ELR (cell line): ENCODE results near the gene MAP7D2.
"Not testable (repeated sequence)": the region's sequence is repeated elsewhere in the genome, so short reads cannot be mapped to it uniquely, and the experiment has no call there.

ENCODE experiments used
- DNase-seq: peaks from one replicate; pipeline ENCODE4 v3.0.0-alpha.2; 2015; ENCODE audit warnings: low read depth

MAP7D2 gene

GRCh38 chrX:20116577-20117240 is at the start of gene MAP7D2:
TSS of gene MAP7D2 (minus strand) at chrX:20116907. CDS start at chrX:20116879, 28 bp downstream.
- no peak for DNase-seq

- DNase-seq, result not testable (repeated sequence)
Measured at GRCh38 chrX:20162516-20162915, 45.8 kb upstream of the MAP7D2 start.

- no peak for DNase-seq
Measured at GRCh38 chrX:20159797-20160385, 43.2 kb upstream of the MAP7D2 start.

DNA sequence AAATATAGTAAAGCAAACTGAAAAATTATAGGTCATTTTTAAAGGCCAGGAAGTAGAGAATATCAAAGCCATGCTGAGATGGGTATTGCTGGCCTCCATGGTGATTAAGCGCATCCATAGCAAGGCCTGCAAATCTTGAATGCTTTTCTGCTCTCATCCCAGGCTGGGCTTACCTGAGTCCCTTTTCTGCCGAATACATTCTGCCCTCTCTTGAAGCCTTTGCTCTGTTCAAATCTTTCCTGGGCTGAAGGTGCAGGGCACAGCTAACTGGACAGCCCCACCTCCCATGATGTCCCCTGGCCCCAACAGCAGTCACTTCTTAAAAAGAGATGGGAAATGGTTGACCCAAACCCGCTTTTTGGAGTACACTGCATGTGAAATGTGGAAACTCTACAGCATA is 35.0 kb upstream of the MAP7D2 start:
- no peak for DNase-seq

DNA sequence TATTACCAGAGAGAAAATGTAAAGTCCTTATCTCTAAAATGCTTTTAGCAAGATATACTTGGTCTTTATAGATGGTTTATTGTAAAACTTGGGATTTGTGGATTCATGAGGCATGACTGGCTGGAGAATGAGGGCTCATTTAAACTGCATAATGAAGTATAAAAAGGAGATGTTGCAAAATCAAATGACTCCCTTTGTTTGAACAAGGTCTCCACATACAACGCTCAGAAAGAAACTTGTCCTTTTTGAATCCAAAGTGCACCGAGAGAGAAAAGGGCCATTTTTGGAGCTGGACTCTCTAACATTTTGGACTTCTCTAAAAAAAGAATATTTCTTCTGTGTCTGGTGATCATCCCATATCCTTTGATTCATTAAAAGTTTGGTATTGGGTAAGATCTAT is 32.6 kb upstream of the MAP7D2 start:
- no peak for DNase-seq

- DNase-seq, result no peak
Measured at GRCh38 chrX:20147561-20147960, 30.9 kb upstream of the MAP7D2 start.

GRCh38 chrX:20144491-20144890 is 27.8 kb upstream of the MAP7D2 start:
- peak; percentile 88 for DNase-seq

- DNase-seq, result no peak
Measured at GRCh38 chrX:20143561-20143960, 26.9 kb upstream of the MAP7D2 start.

GRCh38 chrX:20143111-20143510 is 26.4 kb upstream of the MAP7D2 start:
- no peak for DNase-seq

GRCh38 chrX:20141281-20142220 is 24.8 kb upstream of the MAP7D2 start, which contains the start of gene EIF1AX:
TSS of gene EIF1AX (minus strand) at chrX:20141838. CDS start at chrX:20141640, 198 bp downstream.
- DNase-seq, result peak; percentile 96

GRCh38 chrX:20140420-20140819 is 23.7 kb upstream of the MAP7D2 start:
- no peak for DNase-seq

GRCh38 chrX:20139966-20140365 is 23.3 kb upstream of the MAP7D2 start:
- DNase-seq, result peak; percentile 44

- DNase-seq, result no peak
Measured at GRCh38 chrX:20135944-20136343, 19.2 kb upstream of the MAP7D2 start.

DNA sequence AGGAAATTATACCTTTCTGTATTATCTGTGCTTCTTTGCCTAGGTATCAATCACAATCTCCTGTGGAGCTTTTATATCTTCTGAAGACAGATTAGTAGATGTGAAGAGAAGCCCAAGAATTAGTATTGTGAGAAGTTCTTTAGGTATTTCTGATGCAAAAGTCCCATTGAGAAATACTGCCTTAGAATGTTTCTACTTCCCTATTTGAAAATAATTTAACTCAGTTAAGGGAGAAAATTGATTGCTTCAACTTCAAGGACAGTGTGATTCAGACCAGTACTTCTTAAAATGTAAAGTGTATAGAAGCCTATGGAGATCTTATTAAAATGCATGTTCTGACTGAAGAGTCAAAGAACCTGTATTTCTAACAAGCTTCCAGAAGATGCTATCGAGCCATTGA is 16.0 kb upstream of the MAP7D2 start:
- DNase-seq, result no peak

- DNase-seq, result no peak
Measured at GRCh38 chrX:20130357-20130756, 13.7 kb upstream of the MAP7D2 start.

GRCh38 chrX:20129547-20129946 is 12.8 kb upstream of the MAP7D2 start:
- DNase-seq, result no peak

DNA sequence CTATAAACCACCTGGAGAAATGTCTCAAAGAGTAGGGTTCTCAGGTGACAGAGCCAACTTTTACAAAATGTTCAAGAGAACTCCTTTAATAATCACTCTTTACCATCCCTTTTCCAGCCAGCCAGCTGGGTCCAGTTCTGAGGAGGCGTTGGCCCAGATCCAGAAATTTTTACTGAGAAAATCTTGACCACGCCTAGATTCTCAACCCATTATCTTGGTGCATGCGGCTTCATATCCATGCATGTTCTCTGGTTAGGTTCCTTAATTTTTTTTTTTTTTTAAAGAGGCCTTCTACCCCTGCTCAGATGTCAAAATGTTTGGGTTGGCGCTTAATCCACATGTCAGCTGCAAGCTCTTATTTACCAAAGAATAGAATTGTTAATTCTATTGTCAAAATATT is 12.0 kb upstream of the MAP7D2 start:
- DNase-seq, result no peak

GRCh38 chrX:20127440-20127839 is 10.7 kb upstream of the MAP7D2 start:
- not testable (repeated sequence) for DNase-seq

DNA sequence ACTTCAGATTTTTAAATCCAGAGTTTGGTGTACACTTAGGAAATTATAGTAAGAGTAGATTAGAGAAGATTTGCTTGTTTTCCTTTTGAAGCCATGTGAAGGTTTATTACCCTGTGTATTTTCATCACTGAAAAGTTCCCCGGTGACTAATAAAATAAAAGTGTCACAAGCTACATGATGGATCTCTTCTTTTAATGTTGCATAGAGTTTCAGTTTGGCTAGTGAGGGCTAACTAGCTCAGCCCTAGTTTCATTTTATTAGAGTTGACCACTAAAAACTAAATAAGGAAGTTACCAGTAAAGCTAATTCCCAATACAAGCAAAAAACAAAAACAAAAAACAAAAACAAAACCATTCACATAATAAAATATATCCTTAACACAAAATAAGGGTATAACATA is 10.1 kb upstream of the MAP7D2 start:
- DNase-seq, result not testable (repeated sequence)

GRCh38 chrX:20124964-20125363 is 8.3 kb upstream of the MAP7D2 start:
- DNase-seq, result no peak

- DNase-seq, result no peak
Measured at GRCh38 chrX:20118065-20118824, 1.5 kb upstream of the MAP7D2 start.

DNA sequence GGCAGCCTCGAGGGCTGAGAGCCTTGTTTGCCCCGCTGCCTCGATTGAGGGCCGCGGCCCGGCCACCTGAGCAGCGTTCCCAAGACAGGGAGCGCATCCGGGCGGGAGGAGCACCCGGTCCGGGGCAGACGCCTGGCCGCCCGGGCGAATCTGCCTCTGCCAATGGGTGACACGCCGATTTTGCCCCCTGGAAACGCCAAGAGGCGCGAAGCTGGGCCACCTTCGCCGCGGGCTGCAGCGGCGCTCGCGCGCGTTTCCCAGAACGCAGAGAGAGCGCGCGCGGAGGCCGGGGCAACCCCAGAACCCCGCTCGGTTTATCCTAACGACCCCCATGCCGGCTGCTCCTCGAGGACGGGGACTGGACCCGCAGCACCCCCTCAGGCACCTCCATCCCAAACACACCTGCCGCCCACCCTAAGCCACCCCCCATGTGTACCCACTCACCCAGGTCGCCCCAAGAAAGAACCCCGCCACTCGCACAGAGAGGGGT is 575 bp downstream of the MAP7D2 start:
- DNase-seq, result no peak
